ENCODE data around the gene BMERB1.

DNA sequence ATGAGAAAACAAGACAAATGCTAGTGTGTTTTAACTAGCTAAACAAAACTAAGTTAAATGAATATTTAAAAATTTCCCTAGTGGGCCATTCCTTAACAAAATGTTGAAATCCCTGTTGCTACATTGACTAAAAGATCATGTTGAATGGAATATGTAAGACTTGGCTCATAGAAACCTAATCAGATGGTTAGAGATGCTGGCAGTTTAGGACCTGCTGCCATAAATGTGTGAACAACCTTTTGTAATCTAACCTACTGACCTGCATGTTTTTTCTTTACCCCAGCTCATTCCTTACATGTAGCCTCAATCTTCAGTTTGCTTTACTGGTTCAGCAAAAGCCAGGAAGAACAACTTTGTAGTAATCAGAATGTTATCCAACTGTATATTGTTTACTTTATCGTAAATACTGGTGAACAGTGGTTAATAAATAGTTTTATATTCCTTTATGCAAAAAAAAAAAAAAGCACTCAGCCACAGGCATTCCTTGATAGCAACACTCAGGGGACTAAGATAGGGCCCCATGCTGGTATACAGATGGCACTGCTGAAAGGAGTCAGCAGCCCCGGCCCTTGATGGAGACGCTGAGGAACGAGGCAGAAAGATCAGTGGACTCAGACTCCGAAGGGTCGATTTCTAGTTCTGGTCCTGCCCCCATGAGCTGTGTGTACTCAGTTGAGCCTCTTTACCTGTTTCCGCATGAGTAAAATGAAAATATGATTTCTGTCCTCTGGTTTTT, 130.4 kb downstream of the BMERB1 start:
- TF ChIP-seq GATA2 (IDR thresholded peaks at IDR 0.05; ENCODE audit: low read depth, low read length) = no peak
- no peak for TF ChIP-seq GATA3 (IDR thresholded peaks at IDR 0.05; ENCODE audit: low read depth, low read length)

Data from SH-SY5Y (cell line).